Head of caudate nucleus (tissue), 42 donors: Measurements from ENCODE around the gene MAP2K6.
"Not testable (repeated sequence)": the region's sequence is repeated elsewhere in the genome, so short reads cannot be mapped to it uniquely, and the experiment has no call there.

ENCODE experiments used
- DNase-seq, 42 donors: peaks; one replicate each; pipeline versions ENCODE4 v3.0.0 to v3.0.0-alpha.2; 2020 to 2021; ENCODE audit warnings: mixed read lengths in 7 of 42
- intact Hi-C: fragments of 100-400 bp; cut with DNase I; formaldehyde crosslinking; loops from one replicate; pipeline ENCODE4 v1.15.0; 2022

Gene MAP2K6

DNA sequence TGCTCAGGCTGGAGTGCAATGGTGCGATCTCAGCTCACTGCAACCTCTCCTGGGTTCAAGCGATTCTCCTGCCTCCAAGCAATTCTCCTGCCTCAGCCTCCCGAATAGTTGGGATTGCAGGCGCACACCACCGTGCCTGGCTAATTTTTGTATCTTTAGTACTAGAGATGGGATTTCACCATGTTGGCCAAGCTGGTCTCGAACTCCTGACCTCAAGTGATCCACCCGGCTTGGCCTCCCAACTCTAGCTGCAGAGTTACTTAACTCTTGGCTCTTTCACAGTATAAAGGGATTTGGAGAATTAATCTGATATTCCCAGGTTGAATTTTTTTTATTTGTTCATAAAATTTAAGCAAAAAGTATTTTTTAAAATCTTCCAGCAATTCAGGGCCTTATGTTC, 65.3 kb downstream of the MAP2K6 start:
- DNase-seq, intact Hi-C loops: not testable (repeated sequence)

DNA sequence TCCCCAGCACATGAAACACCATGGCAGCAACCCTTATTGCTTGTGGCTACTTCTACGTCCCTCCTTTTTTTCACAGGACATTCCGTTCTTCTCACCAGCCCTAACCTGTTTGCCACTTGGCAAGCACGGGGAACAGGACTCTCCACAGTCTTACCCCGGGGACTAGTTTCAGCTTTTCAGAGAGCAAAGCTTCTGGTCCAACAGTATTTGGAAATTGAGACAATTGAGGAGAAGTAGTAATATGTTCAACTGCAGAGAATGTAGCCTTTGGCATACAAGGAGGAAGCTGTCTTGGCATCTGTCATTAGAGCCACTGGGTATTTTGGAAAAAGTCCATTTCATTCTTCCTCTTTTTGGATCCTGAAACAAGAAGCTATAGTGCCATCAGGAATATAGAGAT, 65.7 kb downstream of the MAP2K6 start:
- no peak for DNase-seq
- intact Hi-C loops = no loop called here

DNA sequence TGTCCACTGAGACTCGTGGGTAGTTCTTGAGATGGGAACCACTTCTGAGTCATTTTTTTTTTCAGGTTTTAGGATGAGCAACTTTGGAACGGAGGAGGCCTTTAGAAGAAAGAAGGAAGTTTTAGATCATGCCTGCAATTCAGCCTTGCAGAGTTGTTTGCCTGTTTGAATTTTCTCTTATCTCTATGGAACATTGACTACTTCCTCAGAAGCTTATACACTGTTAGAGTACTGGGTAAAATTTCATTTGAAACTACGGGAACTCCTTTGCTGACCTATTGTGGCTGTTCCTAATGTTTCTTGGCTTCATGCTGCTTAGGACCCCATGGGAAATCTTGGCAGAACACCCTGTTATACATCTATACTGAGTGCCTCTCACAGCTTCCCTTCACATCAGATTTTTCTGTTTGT, 70.8 kb downstream of the MAP2K6 start:
- DNase-seq = no peak
- intact Hi-C loops = no loop called here

DNA sequence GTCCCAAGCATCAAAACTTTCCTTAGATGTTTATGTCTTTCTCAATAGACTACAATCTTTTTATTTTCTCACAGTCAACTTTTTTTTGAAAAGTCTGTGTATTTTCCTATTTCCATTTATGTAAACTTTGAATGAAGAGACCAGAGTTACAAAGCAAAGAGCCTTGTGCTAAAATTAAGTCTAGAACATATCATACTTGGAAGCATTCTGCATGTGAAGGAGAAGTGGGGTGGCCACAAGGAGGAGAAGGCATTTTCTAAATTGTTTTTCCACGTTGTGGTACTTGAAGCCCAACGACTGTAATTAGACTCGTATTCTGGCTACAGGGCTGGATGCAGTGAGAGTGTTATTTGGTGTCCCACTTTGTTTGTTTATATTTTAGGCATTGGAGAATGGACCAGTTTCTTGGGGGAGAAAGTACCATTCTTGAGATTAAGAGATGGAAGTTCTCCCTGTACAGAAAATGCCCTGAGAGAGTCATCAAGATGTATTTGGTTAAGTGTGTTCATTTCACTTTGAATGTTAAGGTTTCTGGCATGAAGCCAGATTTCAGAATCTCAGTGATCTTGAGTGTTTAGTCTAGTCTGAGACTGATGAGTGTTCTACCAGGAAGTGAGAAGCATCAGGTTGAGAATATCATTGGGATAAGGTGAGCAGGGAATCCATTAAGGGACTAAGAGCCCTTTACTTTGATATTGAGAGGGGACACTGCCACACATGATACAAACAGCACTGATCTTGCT, 71.6 kb downstream of the MAP2K6 start:
- intact Hi-C loops = no loop called here

DNA sequence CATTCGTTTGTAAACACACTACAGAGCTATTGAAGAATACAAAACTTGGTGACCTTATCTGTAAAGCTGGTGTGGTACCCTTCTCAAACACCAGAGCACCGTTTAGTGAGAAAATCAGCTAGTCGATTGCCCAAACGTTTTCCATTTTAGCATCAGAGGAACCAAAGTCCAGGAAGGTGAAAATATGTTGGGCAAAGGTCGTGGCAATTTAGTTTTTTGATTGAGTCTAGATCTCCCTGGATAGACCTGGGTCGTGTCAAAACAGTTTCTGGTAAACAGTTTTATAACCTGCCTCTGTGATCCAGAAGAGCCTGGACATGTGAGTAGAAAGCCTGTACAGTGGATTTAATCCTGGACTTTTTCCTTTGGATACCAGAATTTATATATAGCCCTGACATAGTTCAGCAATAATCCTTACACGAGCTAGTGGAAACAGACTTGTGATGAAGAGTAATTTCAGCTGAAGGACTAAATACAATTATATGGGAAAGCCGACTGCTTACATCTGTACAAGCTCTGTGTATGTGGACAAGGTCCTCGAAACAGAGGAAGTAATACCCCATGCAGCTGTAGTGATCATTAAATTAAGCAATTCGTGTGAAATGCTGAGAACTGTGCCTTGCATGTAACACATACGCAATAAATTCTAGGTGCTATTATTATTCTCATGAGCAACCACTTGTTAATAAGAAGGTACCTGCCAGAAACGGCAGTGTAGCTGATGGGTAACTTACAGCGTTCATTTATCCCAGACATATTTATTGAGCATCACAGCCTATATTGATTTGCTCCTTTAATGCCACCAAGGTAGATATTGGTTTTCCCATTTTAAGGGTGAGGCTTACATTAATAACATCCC, 72.5 kb downstream of the MAP2K6 start:
- intact Hi-C loops = no loop called here
- no peak for DNase-seq

More for the DNA sequence above, 71.6 kb downstream of the MAP2K6 start:
- no peak for DNase-seq

DNA sequence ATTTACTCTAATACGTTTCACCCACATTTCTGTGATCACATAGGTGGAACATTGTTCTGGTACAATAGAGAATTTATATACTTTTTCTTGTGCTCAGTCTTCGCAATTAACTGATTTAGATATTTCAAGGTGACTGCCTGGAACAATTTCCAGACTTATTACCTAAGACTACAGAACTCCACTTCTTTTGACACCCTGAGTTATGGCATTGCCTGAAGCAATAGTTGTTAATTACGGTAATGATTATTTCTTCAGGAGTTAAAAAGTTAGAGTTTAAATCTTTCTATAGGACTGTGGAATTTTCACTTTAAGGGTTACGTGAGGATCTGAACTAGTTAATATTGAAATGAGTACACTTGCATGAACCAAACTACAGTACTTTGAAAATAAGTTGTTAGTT, 74.8 kb downstream of the MAP2K6 start:
- intact Hi-C loops = no loop called here
- DNase-seq = no peak

DNA sequence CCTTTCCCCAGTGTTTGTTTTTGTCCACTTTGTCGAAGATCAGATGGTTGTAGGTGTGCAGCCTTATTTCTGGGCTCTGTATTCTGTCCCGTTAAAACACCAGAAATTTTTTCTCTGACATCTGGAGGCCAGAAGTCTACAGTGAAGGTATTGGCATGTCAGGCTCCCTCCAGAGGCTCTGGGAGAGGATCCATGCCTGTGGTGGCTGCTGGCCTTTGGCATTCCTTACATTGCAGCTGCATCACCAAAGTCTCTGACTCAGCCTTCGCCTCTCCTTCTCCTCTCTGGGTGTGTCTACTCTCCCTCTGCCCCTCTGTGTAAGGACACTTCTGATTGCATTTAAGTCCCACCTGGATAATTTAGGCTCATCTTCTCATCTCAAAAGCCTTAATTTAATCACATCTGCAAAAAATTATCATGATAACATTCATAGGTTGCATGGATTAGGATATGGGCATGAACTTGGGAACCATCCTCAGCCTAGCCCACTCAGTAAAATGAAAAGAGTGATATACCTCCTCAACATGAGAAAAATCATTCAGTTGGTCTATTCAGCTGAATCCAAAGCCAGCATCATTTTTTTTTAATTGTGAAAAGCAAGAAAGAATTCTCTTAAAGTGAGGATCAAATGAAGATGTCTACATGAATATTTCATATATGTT, 78.0 kb downstream of the MAP2K6 start:
- no peak for DNase-seq
- intact Hi-C loops = no loop called here

DNA sequence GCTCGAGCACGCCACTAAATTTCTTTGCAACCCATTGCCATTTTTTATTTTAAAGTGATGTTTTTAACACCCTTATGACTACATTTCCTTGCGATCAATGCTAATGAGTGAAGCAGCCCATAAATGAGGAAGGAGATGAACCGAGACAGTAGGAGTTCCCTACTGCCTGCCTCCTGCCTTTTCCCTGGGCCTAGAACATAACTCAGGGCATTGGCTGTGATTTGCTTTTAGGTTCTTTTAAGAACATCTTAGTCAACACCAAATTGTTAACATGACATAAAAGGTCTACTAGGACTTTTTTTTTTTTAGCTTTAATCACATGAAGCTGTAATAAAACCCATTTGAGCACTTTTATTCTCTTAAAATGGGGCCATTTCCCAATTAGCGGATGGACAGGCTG, 81.3 kb downstream of the MAP2K6 start:
- intact Hi-C loops = no loop called here
- DNase-seq = no peak

DNA sequence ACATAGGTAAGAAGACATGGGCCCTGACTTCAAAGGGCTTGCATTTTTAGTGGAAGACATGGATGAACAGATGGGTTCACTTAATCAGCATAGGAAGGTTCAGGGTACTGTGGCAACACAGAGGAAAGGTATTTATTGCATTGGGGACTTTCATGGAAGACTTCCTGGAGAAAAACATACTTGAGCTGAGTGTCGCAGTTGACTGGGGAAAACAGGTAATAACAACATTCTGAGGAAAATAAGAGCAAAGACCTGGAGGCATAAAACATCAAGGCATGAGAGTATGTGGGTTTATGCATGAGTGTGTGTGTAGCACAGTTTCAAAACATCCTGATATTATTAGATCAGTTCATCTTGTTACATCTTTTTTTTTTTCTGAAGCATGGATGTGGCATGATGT, 82.7 kb downstream of the MAP2K6 start:
- DNase-seq = no peak
- intact Hi-C loops = no loop called here

DNA sequence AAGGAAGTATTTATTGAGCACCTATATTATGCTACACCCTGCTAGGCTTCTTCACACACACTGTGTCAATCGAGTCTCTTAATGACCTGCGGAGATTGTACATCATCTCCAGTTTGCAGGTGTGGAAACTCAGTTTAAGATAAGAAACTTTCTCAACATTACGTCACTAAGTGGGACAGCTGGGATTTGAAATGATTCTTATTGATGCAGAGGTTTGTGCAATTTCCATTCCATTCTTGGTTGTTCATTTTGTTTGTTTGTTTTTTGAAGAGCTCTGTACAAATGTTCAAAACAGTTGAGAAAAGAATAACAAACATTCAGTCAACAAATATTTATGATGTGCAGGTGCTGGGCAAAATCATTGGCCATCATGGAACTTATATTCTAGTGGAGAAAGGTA, 84.8 kb downstream of the MAP2K6 start:
- DNase-seq = no peak
- intact Hi-C loops = no loop called here

DNA sequence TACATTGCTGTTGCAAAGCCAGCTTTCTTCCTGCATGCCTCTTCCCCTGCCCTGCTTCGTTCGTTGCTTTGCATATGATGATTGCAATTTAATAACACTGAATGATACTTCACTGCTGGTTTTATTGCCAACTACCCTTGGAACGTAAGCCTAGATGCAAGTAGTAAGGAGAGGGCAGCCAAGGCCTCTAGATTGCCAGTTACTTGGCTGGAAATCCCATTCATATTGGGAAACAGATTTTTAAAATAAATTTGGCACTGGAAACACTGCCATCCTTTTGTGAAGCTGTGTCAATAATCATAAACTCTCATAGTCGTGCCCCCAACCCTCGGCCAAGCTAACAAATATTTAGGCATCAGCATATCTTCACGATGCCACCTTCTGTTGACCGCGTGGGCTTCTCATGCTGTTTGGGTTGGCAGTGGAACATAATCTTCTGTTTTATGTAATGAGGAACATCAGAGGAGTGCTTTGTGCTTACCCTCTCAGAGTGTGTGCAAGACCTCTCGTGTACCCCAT, 86.5 kb downstream of the MAP2K6 start:
- intact Hi-C loops = no loop called here
- DNase-seq = no peak

DNA sequence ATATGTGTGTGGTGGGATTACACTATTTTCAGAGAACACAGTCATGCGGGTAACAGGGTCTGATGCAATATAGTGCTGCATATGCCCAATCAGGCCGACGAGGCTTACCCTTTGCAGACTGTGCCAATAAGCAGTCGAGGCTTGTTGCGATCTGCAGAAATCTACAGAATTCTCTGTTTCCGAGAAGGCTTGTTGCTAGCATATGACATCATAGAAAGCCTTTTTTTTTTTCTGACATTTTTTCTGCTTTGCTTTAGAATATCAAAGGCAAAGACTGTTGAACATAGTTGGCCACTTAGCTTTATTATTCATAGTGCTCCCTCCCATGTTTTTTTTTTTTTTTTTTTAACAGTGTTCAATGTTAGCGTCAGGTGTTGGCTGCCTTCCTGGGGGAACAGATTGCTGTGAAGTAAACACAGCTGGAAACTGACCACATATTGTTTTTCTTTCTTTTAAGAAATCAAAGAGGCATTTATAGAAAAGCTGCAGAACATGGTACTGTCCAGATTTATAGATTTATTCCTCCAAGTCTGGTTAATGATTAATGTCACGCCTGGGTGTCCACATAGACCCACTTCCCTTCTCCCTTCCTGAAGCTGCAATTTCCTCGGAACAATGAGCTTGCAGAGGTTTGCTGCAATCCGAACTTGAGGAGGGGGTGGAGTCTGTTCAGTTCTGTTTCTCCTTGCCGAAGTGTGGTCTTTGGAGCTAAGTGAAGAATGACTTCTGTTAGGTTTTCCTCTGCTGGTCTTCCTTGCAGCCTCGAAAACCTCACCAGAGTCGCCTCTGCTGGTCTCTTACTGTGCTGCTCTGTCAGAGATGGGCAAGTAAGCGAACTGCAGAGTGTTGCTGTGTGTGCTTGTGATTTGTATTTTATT, 87.3 kb downstream of the MAP2K6 start:
- DNase-seq = peak in 19 of 42 donors; percentile 9 to 57 (median 21)
- intact Hi-C loops = no loop called here

DNA sequence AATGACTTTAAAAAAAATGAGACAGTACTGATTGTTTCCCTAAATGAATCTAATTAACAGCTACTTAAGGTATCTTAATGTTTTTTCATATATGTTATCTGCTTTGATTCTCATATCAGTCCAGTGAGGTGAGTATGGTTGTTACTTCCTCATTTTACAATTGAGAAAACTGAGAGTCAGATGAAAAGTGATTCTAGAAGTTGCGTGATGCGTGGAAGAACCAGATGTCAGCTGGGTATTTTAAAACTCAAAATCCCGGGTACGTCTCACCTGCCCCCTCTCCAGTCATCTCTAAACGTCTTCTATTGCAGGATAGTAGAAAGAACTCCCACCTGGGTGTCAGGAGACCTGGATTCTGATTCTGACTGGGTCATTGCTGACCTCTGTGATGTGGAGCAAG, 89.2 kb downstream of the MAP2K6 start:
- no peak for DNase-seq
- intact Hi-C loops = no loop called here

DNA sequence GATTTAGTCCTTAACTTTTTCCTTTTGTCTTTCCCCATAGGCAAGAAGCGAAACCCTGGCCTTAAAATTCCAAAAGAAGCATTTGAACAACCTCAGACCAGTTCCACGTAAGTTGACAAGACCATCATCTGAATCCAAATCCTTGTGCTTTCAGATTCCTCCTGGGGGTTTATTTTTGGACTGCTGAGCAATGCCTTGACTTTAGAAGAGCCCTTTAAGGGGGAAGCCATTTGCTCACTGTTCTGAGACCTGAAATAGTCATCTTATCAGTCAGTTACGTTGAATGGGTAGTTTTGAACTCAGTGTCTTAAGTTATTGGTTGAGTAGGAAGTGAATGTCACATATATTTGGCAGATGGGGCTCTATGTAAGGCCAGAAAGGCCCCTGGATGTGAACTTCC, 91.2 kb downstream of the MAP2K6 start:
- intact Hi-C loops = no loop called here
- DNase-seq = no peak

DNA sequence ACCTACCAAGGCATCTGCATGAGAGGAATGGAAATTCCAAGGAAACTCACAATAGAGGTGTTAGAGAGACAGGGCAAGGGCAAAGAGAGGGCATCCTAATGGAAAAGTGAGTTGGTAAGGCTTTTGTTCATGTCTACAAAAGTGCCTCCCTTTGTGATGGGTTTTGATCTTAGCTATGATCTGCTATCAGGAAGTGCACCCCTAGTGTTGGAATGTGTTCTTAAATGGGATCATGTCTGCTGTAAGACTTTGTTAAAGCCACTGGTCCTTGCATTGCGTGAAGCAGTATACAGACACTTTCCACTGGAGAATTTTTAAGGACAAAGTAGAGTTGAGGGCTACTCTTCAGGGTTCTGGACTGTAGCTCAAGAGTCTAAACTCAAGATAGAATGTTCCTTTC, 92.0 kb downstream of the MAP2K6 start:
- no peak for DNase-seq
- intact Hi-C loops = no loop called here

DNA sequence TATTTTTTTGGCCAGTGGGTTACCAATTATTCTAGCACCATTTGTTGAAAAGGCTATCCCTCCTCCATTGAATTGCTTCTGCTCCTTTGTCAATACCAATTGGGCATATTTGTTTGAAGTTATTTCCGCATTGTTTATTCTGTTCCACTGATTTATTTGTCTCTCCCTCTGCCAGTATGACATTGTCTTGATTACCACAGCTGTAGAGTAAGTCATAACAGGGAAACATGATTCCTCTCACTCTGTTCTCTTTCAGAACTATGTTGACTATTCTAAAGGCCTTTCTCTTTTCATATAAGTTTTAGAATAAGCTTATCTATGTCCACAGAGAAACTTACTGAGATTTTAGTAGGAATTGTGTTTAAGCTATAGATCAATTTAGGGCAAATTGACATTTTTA, 94.3 kb downstream of the MAP2K6 start:
- no peak for DNase-seq
- intact Hi-C loops = no loop called here

DNA sequence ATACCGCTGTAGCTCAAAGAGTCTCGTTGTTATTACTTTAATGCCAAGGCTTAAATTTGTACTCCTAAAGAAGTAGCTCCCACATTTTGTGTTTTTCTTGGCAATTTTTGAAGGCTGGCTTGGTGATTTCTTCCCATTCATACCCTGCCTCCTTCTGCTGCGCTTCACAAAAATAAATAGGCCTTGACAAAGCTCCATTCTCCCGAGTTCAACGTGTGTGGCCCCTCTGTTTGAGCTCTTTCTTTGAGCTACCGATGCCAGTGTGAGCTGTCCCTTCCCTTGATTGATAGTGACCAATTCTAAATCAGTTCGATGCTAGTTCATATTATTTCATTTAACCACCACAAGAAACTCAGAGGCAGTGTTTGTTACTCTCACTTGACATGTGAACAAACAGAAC, 96.8 kb downstream of the MAP2K6 start:
- peak in 1 of 42 donors; percentile 29 for DNase-seq

DNA sequence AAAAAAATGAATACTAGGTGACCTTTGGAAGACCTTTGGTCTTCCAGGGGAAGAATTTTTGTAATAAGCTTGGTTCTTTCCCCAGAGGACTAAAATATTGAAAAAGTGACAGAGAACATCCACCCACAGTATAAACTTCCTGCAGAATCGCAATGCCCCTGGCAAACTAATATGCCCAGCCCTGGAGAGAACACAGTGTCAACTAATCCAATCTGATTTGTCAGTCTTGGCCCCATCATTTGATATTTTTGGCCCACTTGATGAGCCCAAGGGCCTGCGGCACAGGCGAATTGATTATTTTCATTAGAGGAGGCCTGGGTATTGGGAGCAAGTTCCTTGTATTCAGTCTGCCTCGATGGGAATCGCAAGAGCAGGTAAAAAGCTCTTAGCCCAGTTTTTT, 98.4 kb downstream of the MAP2K6 start:
- intact Hi-C loops = no loop called here
- DNase-seq = no peak

More for the DNA sequence above, 96.8 kb downstream of the MAP2K6 start:
- intact Hi-C loops = no loop called here

DNA sequence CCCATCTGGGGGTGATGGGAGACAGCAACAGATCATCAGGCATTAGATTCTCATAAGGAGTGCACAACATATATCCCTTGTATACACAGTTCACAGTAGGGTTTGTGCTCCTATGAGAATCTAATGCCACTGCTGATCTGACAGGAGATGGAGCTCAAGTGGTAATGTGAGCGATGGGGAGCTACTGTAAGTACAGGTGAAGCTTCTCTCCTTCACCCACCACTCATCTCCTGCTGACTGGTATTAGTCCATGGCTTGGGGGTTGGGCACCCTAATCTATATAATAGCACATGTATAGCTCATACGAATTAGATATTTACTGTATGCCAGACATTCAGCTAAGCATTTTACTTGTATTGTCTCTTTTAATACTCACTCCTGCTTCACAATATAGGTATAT, 101.7 kb downstream of the MAP2K6 start:
- no peak for DNase-seq
- intact Hi-C loops = no loop called here
